HG02571 (cell line): ENCODE data around the gene ZNF473.

ENCODE experiments used
- ATAC-seq: cut with Tn5 transposase; IDR thresholded peaks from one replicate; pipeline ENCODE4 v1.9.1; 2021; ENCODE audit warnings: mild to moderate bottlenecking, moderate library complexity; ENCODE audit not compliant: unreplicated experiment

ZNF473 gene

GRCh38 chr19:50003254-50003788 is 22.5 kb upstream of the ZNF473 start:
- no peak for ATAC-seq

GRCh38 chr19:50003810-50004419 is 21.9 kb upstream of the ZNF473 start:
- ATAC-seq = no peak

GRCh38 chr19:50005428-50005827 is 20.4 kb upstream of the ZNF473 start:
- no peak for ATAC-seq

- ATAC-seq = no peak
Observed at GRCh38 chr19:50007170-50007569, 18.6 kb upstream of the ZNF473 start.

GRCh38 chr19:50007947-50008346 is 17.9 kb upstream of the ZNF473 start:
- no peak for ATAC-seq

GRCh38 chr19:50008532-50008931 is 17.3 kb upstream of the ZNF473 start:
- ATAC-seq = no peak

- ATAC-seq = no peak
Observed at GRCh38 chr19:50016225-50016807, 9.5 kb upstream of the ZNF473 start.

- ATAC-seq = no peak
Observed at GRCh38 chr19:50020481-50020880, 5.3 kb upstream of the ZNF473 start.

- no peak for ATAC-seq
Observed at GRCh38 chr19:50022823-50023222, 3.0 kb upstream of the ZNF473 start.

GRCh38 chr19:50024719-50025021 is 1.1 kb upstream of the ZNF473 start:
- ATAC-seq = no peak

- ATAC-seq = peak; percentile 85
Observed at GRCh38 chr19:50025022-50025793, 597 bp upstream of the ZNF473 start, which contains the start of gene VRK3. Gene VRK3 (minus strand): TSS chr19:50025372. CDS start chr19:50016162, 9,210 bp downstream.

GRCh38 chr19:50026550-50026906 is 723 bp downstream of the ZNF473 start:
- no peak for ATAC-seq

GRCh38 chr19:50030225-50030624 is 4.4 kb downstream of the ZNF473 start:
- ATAC-seq = no peak

- ATAC-seq = no peak
Observed at GRCh38 chr19:50030937-50031336, 5.1 kb downstream of the ZNF473 start.

GRCh38 chr19:50036908-50037307 is 11.1 kb downstream of the ZNF473 start:
- no peak for ATAC-seq

- no peak for ATAC-seq
Observed at GRCh38 chr19:50039968-50040367, 14.2 kb downstream of the ZNF473 start.

GRCh38 chr19:50040967-50041366 is 15.2 kb downstream of the ZNF473 start:
- ATAC-seq = no peak

- ATAC-seq = no peak
Observed at GRCh38 chr19:50042363-50043024, 16.7 kb downstream of the ZNF473 start.

GRCh38 chr19:50043967-50044366 is 18.2 kb downstream of the ZNF473 start:
- ATAC-seq = no peak

GRCh38 chr19:50044922-50045321 is 19.1 kb downstream of the ZNF473 start:
- no peak for ATAC-seq

- no peak for ATAC-seq
Observed at GRCh38 chr19:50046649-50047503, 21.1 kb downstream of the ZNF473 start.
